ENCODE measurements around the gene LINC00632. TPM values are rescaled to one million over a fixed set of nuclear protein-coding genes. Genes with fewer than 3 reads are reported as not detected.
"Not testable (repeated sequence)": the region's sequence is repeated elsewhere in the genome, so short reads cannot be mapped to it uniquely, and the experiment has no call there.

Gene LINC00632
- 0.21 TPM for total RNA-seq

- no peak within 1 kb of the TSS for H3K4me3 ChIP-seq (ENCODE audit: low read length)
- no peaks in the 10 kb centered on the region for H3K9me3 ChIP-seq (ENCODE audit: low read depth, low read length)
- H3K27me3 ChIP-seq (ENCODE audit: insufficient read depth, low read length): no peaks in the 10 kb centered on the region
- H3K4me1 ChIP-seq (ENCODE audit: insufficient read depth, low read length): no peaks in the 10 kb centered on the region
Measured at GRCh38 chrX:140709421-140709846, at the start of gene LINC00632. Gene LINC00632 (plus strand): TSS chrX:140709759.

GRCh38 chrX:140661643-140662042, 47.9 kb upstream of the LINC00632 start:
- Histone ChIP-seq H3K27me3 (ENCODE audit: insufficient read depth, low read length) (no peaks in the 10 kb centered on the region), H3K9me3 (ENCODE audit: low read depth, low read length) (no peaks in the 10 kb centered on the region), H3K4me1 (ENCODE audit: insufficient read depth, low read length) (no peaks in the 10 kb centered on the region), H3K4me3 (ENCODE audit: low read length) (no peak overlapping the region)

- H3K27me3 ChIP-seq (ENCODE audit: insufficient read depth, low read length): no peaks in the 10 kb centered on the region
- no peak overlapping the region for H3K4me3 ChIP-seq (ENCODE audit: low read length)
- H3K4me1 ChIP-seq (ENCODE audit: insufficient read depth, low read length): no peaks in the 10 kb centered on the region
- H3K9me3 ChIP-seq (ENCODE audit: low read depth, low read length): no peaks in the 10 kb centered on the region
Measured at GRCh38 chrX:140664939-140665338, 44.6 kb upstream of the LINC00632 start.

- no peak overlapping the region for H3K4me3 ChIP-seq (ENCODE audit: low read length)
- H3K4me1 ChIP-seq (ENCODE audit: insufficient read depth, low read length): no peaks in the 10 kb centered on the region
- no peaks in the 10 kb centered on the region for H3K9me3 ChIP-seq (ENCODE audit: low read depth, low read length)
- no peaks in the 10 kb centered on the region for H3K27me3 ChIP-seq (ENCODE audit: insufficient read depth, low read length)
Measured at GRCh38 chrX:140672840-140673731, 36.5 kb upstream of the LINC00632 start.

GRCh38 chrX:140687706-140688105, 21.9 kb upstream of the LINC00632 start:
- H3K9me3 ChIP-seq (ENCODE audit: low read depth, low read length): no peaks in the 10 kb centered on the region
- no peak overlapping the region for H3K4me3 ChIP-seq (ENCODE audit: low read length)
- no peaks in the 10 kb centered on the region for H3K4me1 ChIP-seq (ENCODE audit: insufficient read depth, low read length)
- no peaks in the 10 kb centered on the region for H3K27me3 ChIP-seq (ENCODE audit: insufficient read depth, low read length)

- not testable (repeated sequence) for H3K9me3 ChIP-seq (ENCODE audit: low read depth, low read length); H3K4me3 ChIP-seq (ENCODE audit: low read length); H3K4me1 ChIP-seq (ENCODE audit: insufficient read depth, low read length); H3K27me3 ChIP-seq (ENCODE audit: insufficient read depth, low read length)
Measured at GRCh38 chrX:140691596-140691995, 18.0 kb upstream of the LINC00632 start.

GRCh38 chrX:140697618-140698017, 11.9 kb upstream of the LINC00632 start:
- Histone ChIP-seq H3K4me3 (ENCODE audit: low read length) (no peak overlapping the region), H3K4me1 (ENCODE audit: insufficient read depth, low read length) (no peaks in the 10 kb centered on the region), H3K27me3 (ENCODE audit: insufficient read depth, low read length) (no peaks in the 10 kb centered on the region), H3K9me3 (ENCODE audit: low read depth, low read length) (no peaks in the 10 kb centered on the region)

GRCh38 chrX:140701480-140701879, 8.1 kb upstream of the LINC00632 start:
- Histone ChIP-seq H3K27me3 (ENCODE audit: insufficient read depth, low read length) (no peaks in the 10 kb centered on the region), H3K9me3 (ENCODE audit: low read depth, low read length) (no peaks in the 10 kb centered on the region), H3K4me3 (ENCODE audit: low read length) (no peak overlapping the region), H3K4me1 (ENCODE audit: insufficient read depth, low read length) (no peaks in the 10 kb centered on the region)

GRCh38 chrX:140710710-140711109, 1.2 kb downstream of the LINC00632 start:
- H3K4me3 ChIP-seq (ENCODE audit: low read length): no peak overlapping the region
- no peaks in the 10 kb centered on the region for H3K27me3 ChIP-seq (ENCODE audit: insufficient read depth, low read length)
- no peaks in the 10 kb centered on the region for H3K9me3 ChIP-seq (ENCODE audit: low read depth, low read length)
- H3K4me1 ChIP-seq (ENCODE audit: insufficient read depth, low read length): no peaks in the 10 kb centered on the region

- H3K4me1 ChIP-seq (ENCODE audit: insufficient read depth, low read length): no peaks in the 10 kb centered on the region
- H3K27me3 ChIP-seq (ENCODE audit: insufficient read depth, low read length): no peaks in the 10 kb centered on the region
- no peak overlapping the region for H3K4me3 ChIP-seq (ENCODE audit: low read length)
- no peaks in the 10 kb centered on the region for H3K9me3 ChIP-seq (ENCODE audit: low read depth, low read length)
Measured at GRCh38 chrX:140711894-140712293, 2.3 kb downstream of the LINC00632 start.

- H3K9me3 ChIP-seq (ENCODE audit: low read depth, low read length): no peaks in the 10 kb centered on the region
- no peaks in the 10 kb centered on the region for H3K27me3 ChIP-seq (ENCODE audit: insufficient read depth, low read length)
- no peak overlapping the region for H3K4me3 ChIP-seq (ENCODE audit: low read length)
- H3K4me1 ChIP-seq (ENCODE audit: insufficient read depth, low read length): no peaks in the 10 kb centered on the region
Measured at GRCh38 chrX:140712413-140713173, 3.0 kb downstream of the LINC00632 start.

GRCh38 chrX:140713174-140713539, 3.6 kb downstream of the LINC00632 start:
- Histone ChIP-seq H3K9me3 (ENCODE audit: low read depth, low read length) (no peaks in the 10 kb centered on the region), H3K4me3 (ENCODE audit: low read length) (no peak overlapping the region), H3K4me1 (ENCODE audit: insufficient read depth, low read length) (no peaks in the 10 kb centered on the region), H3K27me3 (ENCODE audit: insufficient read depth, low read length) (no peaks in the 10 kb centered on the region)

- no peaks in the 10 kb centered on the region for H3K27me3 ChIP-seq (ENCODE audit: insufficient read depth, low read length)
- no peaks in the 10 kb centered on the region for H3K9me3 ChIP-seq (ENCODE audit: low read depth, low read length)
- no peak overlapping the region for H3K4me3 ChIP-seq (ENCODE audit: low read length)
- no peaks in the 10 kb centered on the region for H3K4me1 ChIP-seq (ENCODE audit: insufficient read depth, low read length)
Measured at GRCh38 chrX:140715787-140716186, 6.2 kb downstream of the LINC00632 start.

- Histone ChIP-seq H3K4me1 (ENCODE audit: insufficient read depth, low read length) (no peaks in the 10 kb centered on the region), H3K4me3 (ENCODE audit: low read length) (no peak overlapping the region), H3K27me3 (ENCODE audit: insufficient read depth, low read length) (no peaks in the 10 kb centered on the region), H3K9me3 (ENCODE audit: low read depth, low read length) (no peaks in the 10 kb centered on the region)
Measured at GRCh38 chrX:140723121-140723715, 13.7 kb downstream of the LINC00632 start.

GRCh38 chrX:140724309-140724708, 14.8 kb downstream of the LINC00632 start:
- no peaks in the 10 kb centered on the region for H3K4me1 ChIP-seq (ENCODE audit: insufficient read depth, low read length)
- H3K9me3 ChIP-seq (ENCODE audit: low read depth, low read length): no peaks in the 10 kb centered on the region
- no peak overlapping the region for H3K4me3 ChIP-seq (ENCODE audit: low read length)
- no peaks in the 10 kb centered on the region for H3K27me3 ChIP-seq (ENCODE audit: insufficient read depth, low read length)

All from mononuclear cell (primary cell).